Spleen (tissue), 11 donors: Measurements from ENCODE around the gene KITLG. TPM values are rescaled to one million over a fixed set of nuclear protein-coding genes. Genes with fewer than 3 reads are reported as not detected.
"Not testable (repeated sequence)": the region's sequence is repeated elsewhere in the genome, so short reads cannot be mapped to it uniquely, and the experiment has no call there.

ENCODE experiments used
- DNase-seq: peaks from one replicate; pipeline ENCODE4 v3.0.0-alpha.2; 2020
- H3K27ac ChIP-seq, 8 donors: fragments of 200-600 bp; sonication (generic) in 7 of 8; 1 replicate in 4 of 8; 2 replicates in 4 of 8; pipeline versions ENCODE4 v1.5.0 to v1.8.0; 2016 to 2021; ENCODE audit warnings: inconsistent platforms in 4 of 8, mild to moderate bottlenecking in 4 of 8, moderate library complexity in 1 of 8
- H3K27me3 ChIP-seq, 7 donors: fragments of 200-600 bp; sonication (generic) in 6 of 7; replicated peaks in 1 of 7; 1 replicate in 4 of 7; 2 replicates in 3 of 7; pipeline versions ENCODE4 v1.5.0 to v1.8.0; 2016 to 2021; ENCODE audit warnings: inconsistent platforms in 3 of 7, mild to moderate bottlenecking in 1 of 7
- H3K36me3 ChIP-seq, 6 donors: fragments of 200-600 bp; sonication (generic) in 5 of 6; 1 replicate in 4 of 6; 2 replicates in 2 of 6; pipeline versions ENCODE4 v1.5.0 to v1.8.0; 2016 to 2021; ENCODE audit warnings: inconsistent platforms in 2 of 6
- H3K4me1 ChIP-seq, 6 donors: fragments of 200-600 bp; sonication (generic) in 5 of 6; 1 replicate in 3 of 6; 2 replicates in 3 of 6; pipeline versions ENCODE4 v1.5.0 to v1.8.0; 2016 to 2021; ENCODE audit warnings: inconsistent platforms in 3 of 6
- H3K4me3 ChIP-seq, 8 donors: fragments of 200-600 bp; sonication (generic) in 7 of 8; 1 replicate in 4 of 8; 2 replicates in 4 of 8; pipeline versions ENCODE4 v1.5.0 to v1.8.0; 2016 to 2021; ENCODE audit warnings: inconsistent platforms in 4 of 8, mild to moderate bottlenecking in 4 of 8, moderate library complexity in 2 of 8
- H3K9me3 ChIP-seq, 8 donors: fragments of 200-600 bp; sonication (generic) in 7 of 8; 1 replicate in 4 of 8; 2 replicates in 4 of 8; pipeline versions ENCODE4 v1.5.0 to v1.8.0; 2016 to 2021; ENCODE audit warnings: inconsistent platforms in 4 of 8
- POLR2A ChIP-seq, 3 donors: fragments of 450-650 bp; IDR thresholded peaks; one replicate each; pipeline ENCODE4 v1.5.1; 2017; ENCODE audit warnings: antibody characterized with exemption in 3 of 3, mild to moderate bottlenecking in 1 of 3
- POLR2AphosphoS5 ChIP-seq, 3 donors: sonication (generic); formaldehyde crosslinking; IDR thresholded peaks; one replicate each; pipeline ENCODE4 v1.5.1; 2017; ENCODE audit warnings: antibody characterized with exemption in 3 of 3
- WGBS, 5 donors: extraction: QIAGEN DNeasy Blood & Tissue Kit in 3 of 5; methylation state at CpG; one replicate each; pipeline versions ENCODE4 v1.1.5 to v1.1.7; 2013 to 2018; 5-methylcytosine and 5-hydroxymethylcytosine counted together
- intact Hi-C: fragments of 100-400 bp; cut with DNase I; formaldehyde crosslinking; loops from one replicate; pipeline ENCODE4 v1.15.0; 2023; ENCODE audit warnings: low total_unique reads
- polyA plus RNA-seq, 3 donors: library from polyadenylated mRNA; stranded (reverse); fragments of 200-250 nt; gene quantifications; one replicate each; pipeline ENCODE4 v1.2.1, GENCODE V29; 2013
- total RNA-seq, 7 donors: library from RNA; depleted of rRNA in 3 of 7; stranded (reverse); fragments of >200 nt in 3 of 7; fragmentation: NEBNext Ultra II Directional in 4 of 7; extraction: Animal tissue kit (Norgen Biotek cat#: 25700) in 4 of 7; gene quantifications; one replicate each; pipeline versions ENCODE4 v1.1.0 to v1.2.1, GENCODE V29; 2016 to 2021
- TF ChIP-seq, protein P1 (sequence below), 11 experiments: fragments of 200-600 bp in 7 of 11; fragments of 450-650 bp in 4 of 11; sonication (generic) in 4 of 11; IDR thresholded peaks in 8 of 11; conservative IDR thresholded peaks in 3 of 11; 1 replicate in 7 of 11; 2 replicates in 4 of 11; pipeline versions ENCODE4 v1.4.0 to v1.8.0; 2016 to 2021; ENCODE audit warnings: antibody characterized with exemption in 11 of 11, inconsistent platforms in 4 of 11, mild to moderate bottlenecking in 1 of 11
- donor health status: healthy with polysubstance abuse.
- donor health status: DM: no; HTN: no; CAD: no; lungs with moderate emphysema.
- donor health status: DM: no; HTN: no; CAD: no.
- donor health status: Bipolar disorder and iron deficiency.
- donor health status: healthy.
- donor health status: DM: no; HTN: no; CAD: no.
- donor health status: DM: yes; HTN: yes; CAD: no.

Gene KITLG
- total and polyA plus RNA-seq, 10 donors: 0.74 to 8.2 (median 3.8) TPM

DNA sequence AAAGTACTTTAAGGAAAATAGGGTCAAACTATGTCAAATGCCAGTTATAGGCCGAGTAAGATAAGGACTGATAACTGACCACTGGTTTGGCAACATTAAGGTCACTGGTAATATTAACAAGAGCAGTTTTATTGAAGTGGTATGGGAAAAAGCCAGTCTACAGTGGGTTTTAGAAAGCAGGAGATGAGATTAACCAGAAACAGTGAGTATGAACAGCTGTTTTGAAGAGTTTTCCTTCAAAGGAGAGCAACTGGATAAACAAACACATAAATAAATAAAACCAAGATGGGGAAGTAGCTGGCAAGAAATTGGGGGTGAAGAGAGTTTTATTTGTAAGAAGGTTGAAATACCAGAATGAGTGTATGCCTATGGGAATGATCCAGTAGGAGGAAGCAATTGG lies 30.3 kb downstream of the KITLG start:
- WGBS, 5 donors: 0 to 25% (median 2%) methylated on average over 1 of the region's 1 CpG

DNA sequence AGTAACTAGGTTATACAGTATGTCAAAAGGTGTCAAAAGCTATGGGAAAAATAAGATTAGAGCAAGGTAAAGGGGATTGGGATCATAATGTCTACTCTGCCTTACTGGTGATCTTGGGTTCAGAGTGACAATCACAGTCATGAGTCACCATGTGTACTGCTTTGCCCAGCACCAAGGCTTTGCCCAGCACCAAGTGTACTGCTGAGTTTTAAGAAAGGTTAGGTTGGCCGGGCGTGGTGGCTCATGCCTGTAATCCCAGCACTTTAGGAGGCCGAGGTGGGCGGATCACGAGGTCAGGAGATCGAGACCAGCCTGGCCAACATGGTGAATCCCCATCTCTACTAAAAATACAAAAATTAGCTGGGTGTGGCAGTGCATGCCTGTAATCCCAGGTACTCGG lies 32.3 kb downstream of the KITLG start:
- DNase-seq, H3K9me3 ChIP-seq, H3K27me3 ChIP-seq, H3K4me1 ChIP-seq, H3K36me3 ChIP-seq, intact Hi-C loops, H3K27ac ChIP-seq, H3K4me3 ChIP-seq: not testable (repeated sequence)
- 90 to 98% (median 95%) methylated on average over 7 of the region's 7 CpGs for WGBS, 5 donors

More for the DNA sequence above, 30.3 kb downstream of the KITLG start:
- no peak for DNase-seq
- no peaks in the 10 kb centered on the region for H3K4me1 ChIP-seq
- H3K27me3 ChIP-seq: no peaks in the 10 kb centered on the region
- intact Hi-C loops: no loop called here
- no peaks in the 10 kb centered on the region for H3K36me3 ChIP-seq
- H3K9me3 ChIP-seq: no peaks in the 10 kb centered on the region
- TF ChIP-seq POLR2AphosphoS5 (IDR thresholded peaks at IDR 0.05): no peak
- TF ChIP-seq, protein P1, sequence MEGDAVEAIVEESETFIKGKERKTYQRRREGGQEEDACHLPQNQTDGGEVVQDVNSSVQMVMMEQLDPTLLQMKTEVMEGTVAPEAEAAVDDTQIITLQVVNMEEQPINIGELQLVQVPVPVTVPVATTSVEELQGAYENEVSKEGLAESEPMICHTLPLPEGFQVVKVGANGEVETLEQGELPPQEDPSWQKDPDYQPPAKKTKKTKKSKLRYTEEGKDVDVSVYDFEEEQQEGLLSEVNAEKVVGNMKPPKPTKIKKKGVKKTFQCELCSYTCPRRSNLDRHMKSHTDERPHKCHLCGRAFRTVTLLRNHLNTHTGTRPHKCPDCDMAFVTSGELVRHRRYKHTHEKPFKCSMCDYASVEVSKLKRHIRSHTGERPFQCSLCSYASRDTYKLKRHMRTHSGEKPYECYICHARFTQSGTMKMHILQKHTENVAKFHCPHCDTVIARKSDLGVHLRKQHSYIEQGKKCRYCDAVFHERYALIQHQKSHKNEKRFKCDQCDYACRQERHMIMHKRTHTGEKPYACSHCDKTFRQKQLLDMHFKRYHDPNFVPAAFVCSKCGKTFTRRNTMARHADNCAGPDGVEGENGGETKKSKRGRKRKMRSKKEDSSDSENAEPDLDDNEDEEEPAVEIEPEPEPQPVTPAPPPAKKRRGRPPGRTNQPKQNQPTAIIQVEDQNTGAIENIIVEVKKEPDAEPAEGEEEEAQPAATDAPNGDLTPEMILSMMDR (IDR thresholded peaks at IDR 0.05 in 8 of 11, conservative IDR thresholded peaks at IDR 0.05 in 3 of 11): no peak
- no peak overlapping the region for H3K4me3 ChIP-seq
- no peak overlapping the region for H3K27ac ChIP-seq

DNA sequence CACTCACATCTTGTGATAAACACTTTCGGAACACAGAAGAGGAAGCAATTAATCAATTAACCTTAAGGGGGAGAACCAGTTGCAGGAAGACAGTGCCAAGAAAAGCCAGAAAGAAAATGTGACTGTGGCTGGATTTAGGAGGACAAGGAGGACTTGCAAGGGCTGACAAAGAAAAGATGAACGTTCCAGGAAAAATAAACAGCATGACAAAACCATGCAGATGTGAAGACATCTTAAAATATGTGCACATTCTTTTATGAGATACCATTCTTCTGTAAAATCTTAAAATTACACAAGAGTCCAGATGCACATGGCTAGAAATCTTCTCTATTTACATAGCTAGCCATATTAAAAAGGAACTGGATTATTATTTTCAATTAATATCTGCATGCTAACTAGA lies 33.4 kb downstream of the KITLG start:
- DNase-seq: no peak
- no peak overlapping the region for H3K4me3 ChIP-seq
- 18 to 39% (median 23%) methylated on average over 2 of the region's 2 CpGs for WGBS, 5 donors
- TF ChIP-seq POLR2AphosphoS5 (IDR thresholded peaks at IDR 0.05): no peak
- TF ChIP-seq POLR2A (IDR thresholded peaks at IDR 0.05): no peak
- TF ChIP-seq, protein P1 (IDR thresholded peaks at IDR 0.05 in 8 of 11, conservative IDR thresholded peaks at IDR 0.05 in 3 of 11): no peak
- H3K27ac ChIP-seq: no peak overlapping the region
- no peaks in the 10 kb centered on the region for H3K36me3 ChIP-seq
- H3K9me3 ChIP-seq: no peaks in the 10 kb centered on the region
- intact Hi-C loops: no loop called here
- H3K27me3 ChIP-seq: no peaks in the 10 kb centered on the region
- no peaks in the 10 kb centered on the region for H3K4me1 ChIP-seq

DNA sequence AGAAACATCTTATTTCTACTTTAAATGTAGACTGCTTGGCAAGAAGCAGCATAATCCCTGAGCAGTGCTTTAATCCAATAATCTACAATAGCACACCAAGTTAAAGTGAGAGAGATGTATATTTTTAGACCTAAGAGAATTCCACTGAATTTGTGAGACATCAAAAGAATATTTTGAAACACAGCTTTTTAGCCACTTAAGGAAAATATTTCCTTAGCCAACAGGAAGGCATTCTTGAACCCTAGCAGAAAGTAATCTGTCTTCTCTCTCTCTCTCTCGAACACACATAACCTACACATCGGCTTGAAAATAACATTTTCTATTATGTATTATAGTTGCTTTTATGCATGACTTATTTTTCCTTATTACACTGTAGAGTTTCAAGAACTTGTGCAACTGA lies 34.0 kb downstream of the KITLG start:
- H3K4me1 ChIP-seq: no peaks in the 10 kb centered on the region
- TF ChIP-seq, protein P1 (IDR thresholded peaks at IDR 0.05 in 8 of 11, conservative IDR thresholded peaks at IDR 0.05 in 3 of 11): no peak
- TF ChIP-seq POLR2AphosphoS5 (IDR thresholded peaks at IDR 0.05): no peak
- no peak for TF ChIP-seq POLR2A (IDR thresholded peaks at IDR 0.05)
- H3K27me3 ChIP-seq: no peaks in the 10 kb centered on the region
- intact Hi-C loops: no loop called here
- H3K4me3 ChIP-seq: no peak overlapping the region
- WGBS, 5 donors: 69 to 87% (median 78%) methylated on average over 2 of the region's 2 CpGs
- no peak for DNase-seq
- no peaks in the 10 kb centered on the region for H3K36me3 ChIP-seq
- H3K27ac ChIP-seq: no peak overlapping the region
- H3K9me3 ChIP-seq: no peaks in the 10 kb centered on the region
